Stimulated activated CD4-positive, alpha-beta T cell treated with anti-CD3 and anti-CD28 coated beads, Interleukin-15, amount 100 ng/mL, for 48 hours (primary cell): ENCODE results near the gene ZNF175.

Experiments
- DNase-seq, 2 donors: peaks; one replicate each; pipeline ENCODE4 v3.0.0-alpha.2; 2020; ENCODE audit warnings: low read depth in 2 of 2

The ZNF175 gene

GRCh38 chr19:51549533-51550324, 21.4 kb upstream of the ZNF175 start:
- DNase-seq, result no peak

- DNase-seq, result no peak
Measured at GRCh38 chr19:51550848-51551672, 20.0 kb upstream of the ZNF175 start.

GRCh38 chr19:51551673-51552432, 19.2 kb upstream of the ZNF175 start:
- no peak for DNase-seq

- no peak for DNase-seq
Measured at GRCh38 chr19:51552608-51552995, 18.5 kb upstream of the ZNF175 start.

- peak in 1 of 2 donors; percentile 35 for DNase-seq
Measured at GRCh38 chr19:51552996-51553725, 17.9 kb upstream of the ZNF175 start.

- DNase-seq, result no peak
Measured at GRCh38 chr19:51559240-51559639, 11.8 kb upstream of the ZNF175 start.

- no peak for DNase-seq
Measured at GRCh38 chr19:51560339-51560738, 10.7 kb upstream of the ZNF175 start.

- DNase-seq, result no peak
Measured at GRCh38 chr19:51564791-51565190, 6.3 kb upstream of the ZNF175 start.

- DNase-seq, result no peak
Measured at GRCh38 chr19:51565583-51565982, 5.5 kb upstream of the ZNF175 start.

GRCh38 chr19:51566489-51567100, 4.5 kb upstream of the ZNF175 start:
- no peak for DNase-seq

GRCh38 chr19:51567583-51567982, 3.5 kb upstream of the ZNF175 start:
- no peak for DNase-seq

GRCh38 chr19:51568456-51568855, 2.6 kb upstream of the ZNF175 start:
- DNase-seq, result no peak

GRCh38 chr19:51571599-51571998, 516 bp downstream of the ZNF175 start:
- DNase-seq, result no peak

GRCh38 chr19:51572410-51572809, 1.3 kb downstream of the ZNF175 start:
- no peak for DNase-seq

GRCh38 chr19:51572908-51573307, 1.8 kb downstream of the ZNF175 start:
- DNase-seq, result no peak

- DNase-seq, result no peak
Measured at GRCh38 chr19:51573331-51573730, 2.2 kb downstream of the ZNF175 start.

- DNase-seq, result no peak
Measured at GRCh38 chr19:51576850-51577249, 5.8 kb downstream of the ZNF175 start.

GRCh38 chr19:51586103-51586728, 15.1 kb downstream of the ZNF175 start:
- no peak for DNase-seq

- DNase-seq, result no peak
Measured at GRCh38 chr19:51586799-51587198, 15.7 kb downstream of the ZNF175 start.

GRCh38 chr19:51587264-51588191, 16.4 kb downstream of the ZNF175 start:
- no peak for DNase-seq
